ENCODE data around the gene PLCG1.

- TF ChIP-seq CTCF (IDR thresholded peaks at IDR 0.05; ENCODE audit: insufficient read depth, low read length, poor library complexity, severe bottlenecking) (no peak), EZH2phosphoT487 (conservative IDR thresholded peaks at IDR 0.05; ENCODE audit: low read length) (no peak)
These were observed 65.1 kb downstream of the PLCG1 start for GRCh38 chr20:41202426-41202825.

All from SU-DHL-6 (cell line).